SK-N-MC (cell line): ENCODE data around the gene CEMIP.

Experiments used
- EZH2 ChIP-seq: fragments of 200-600 bp; sonication (generic); IDR thresholded peaks from one replicate; pipeline ENCODE4 v1.6.1; 2017; ENCODE audit warnings: antibody characterized with exemption
- POLR2AphosphoS5 ChIP-seq: IDR thresholded peaks from 2 replicates; pipeline ENCODE4 v1.6.1; 2012; ENCODE audit warnings: mild to moderate bottlenecking, low read depth, low read length, borderline replicate concordance

DNA sequence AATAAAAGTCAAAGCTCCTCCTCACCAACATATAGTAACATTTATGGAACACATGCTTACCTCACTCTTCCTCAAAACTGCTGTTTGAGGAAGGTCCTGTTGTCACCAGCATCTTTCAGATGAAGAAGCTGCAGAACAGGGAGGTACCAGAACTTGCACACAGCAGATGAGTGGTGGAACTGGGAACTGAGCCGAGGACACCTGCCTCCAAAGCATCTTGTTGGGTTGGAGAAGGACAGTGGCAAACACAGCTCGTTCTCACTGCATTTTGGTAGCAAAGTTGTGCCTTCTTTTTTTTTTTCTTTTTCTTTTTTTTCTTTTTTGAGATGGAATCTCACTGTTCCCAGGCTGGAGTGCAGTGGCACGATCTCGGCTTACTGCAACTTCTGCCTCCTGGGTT is 76.0 kb downstream of the CEMIP start:
- no peak for TF ChIP-seq EZH2
- TF ChIP-seq POLR2AphosphoS5 = no peak
